HG03442 (cell line): Measurements from ENCODE around the gene NR5A2.
"Not testable (repeated sequence)": the region's sequence is repeated elsewhere in the genome, so short reads cannot be mapped to it uniquely, and the experiment has no call there.

ENCODE experiments used
- ATAC-seq: cut with Tn5 transposase; IDR thresholded peaks from one replicate; pipeline ENCODE4 v1.9.1; 2021; ENCODE audit warnings: mild to moderate bottlenecking, moderate library complexity; ENCODE audit not compliant: unreplicated experiment

Gene NR5A2

GRCh38 chr1:200187332-200187731, 159.8 kb downstream of the NR5A2 start:
- not testable (repeated sequence) for ATAC-seq

GRCh38 chr1:200191993-200192392, 164.5 kb downstream of the NR5A2 start:
- no peak for ATAC-seq

- no peak for ATAC-seq
These were observed 167.0 kb downstream of the NR5A2 start for GRCh38 chr1:200194477-200194876.

- no peak for ATAC-seq
These were observed 170.7 kb downstream of the NR5A2 start for GRCh38 chr1:200198236-200198635.

- no peak for ATAC-seq
These were observed 177.9 kb downstream of the NR5A2 start for GRCh38 chr1:200205216-200205995.

GRCh38 chr1:200206340-200206739, 178.8 kb downstream of the NR5A2 start:
- no peak for ATAC-seq

GRCh38 chr1:200206761-200207160, 179.3 kb downstream of the NR5A2 start:
- ATAC-seq = no peak

- ATAC-seq = peak; percentile 95
These were observed 180.2 kb downstream of the NR5A2 start for GRCh38 chr1:200207711-200208126.

- no peak for ATAC-seq
These were observed 183.6 kb downstream of the NR5A2 start for GRCh38 chr1:200211157-200211556.

- no peak for ATAC-seq
These were observed 185.9 kb downstream of the NR5A2 start for GRCh38 chr1:200213392-200213791.

- no peak for ATAC-seq
These were observed 186.4 kb downstream of the NR5A2 start for GRCh38 chr1:200213921-200214320.

GRCh38 chr1:200215350-200215749, 187.8 kb downstream of the NR5A2 start:
- no peak for ATAC-seq

GRCh38 chr1:200217703-200218102, 190.2 kb downstream of the NR5A2 start:
- ATAC-seq = peak; percentile 72

- ATAC-seq = no peak
These were observed 194.2 kb downstream of the NR5A2 start for GRCh38 chr1:200221614-200222282.

- ATAC-seq = no peak
These were observed 195.7 kb downstream of the NR5A2 start for GRCh38 chr1:200223207-200223606.

GRCh38 chr1:200223613-200224012, 196.1 kb downstream of the NR5A2 start:
- ATAC-seq = no peak

GRCh38 chr1:200224315-200224714, 196.8 kb downstream of the NR5A2 start:
- ATAC-seq = no peak

GRCh38 chr1:200226268-200226968, 198.9 kb downstream of the NR5A2 start:
- ATAC-seq = no peak

- ATAC-seq = no peak
These were observed 199.4 kb downstream of the NR5A2 start for GRCh38 chr1:200226969-200227303.
